GM19397 (cell line): ENCODE results near the gene NEB.
"Not testable (repeated sequence)": the region's sequence is repeated elsewhere in the genome, so short reads cannot be mapped to it uniquely, and the experiment has no call there.

Experiments
- ATAC-seq: cut with Tn5 transposase; IDR thresholded peaks from one replicate; pipeline ENCODE4 v1.9.1; 2021; ENCODE audit warnings: mild to moderate bottlenecking, moderate library complexity; ENCODE audit not compliant: unreplicated experiment

NEB gene

GRCh38 chr2:151616760-151617339, 117.4 kb downstream of the NEB start:
- ATAC-seq: no peak

- no peak for ATAC-seq
Measured at GRCh38 chr2:151614606-151615306, 119.5 kb downstream of the NEB start.

DNA sequence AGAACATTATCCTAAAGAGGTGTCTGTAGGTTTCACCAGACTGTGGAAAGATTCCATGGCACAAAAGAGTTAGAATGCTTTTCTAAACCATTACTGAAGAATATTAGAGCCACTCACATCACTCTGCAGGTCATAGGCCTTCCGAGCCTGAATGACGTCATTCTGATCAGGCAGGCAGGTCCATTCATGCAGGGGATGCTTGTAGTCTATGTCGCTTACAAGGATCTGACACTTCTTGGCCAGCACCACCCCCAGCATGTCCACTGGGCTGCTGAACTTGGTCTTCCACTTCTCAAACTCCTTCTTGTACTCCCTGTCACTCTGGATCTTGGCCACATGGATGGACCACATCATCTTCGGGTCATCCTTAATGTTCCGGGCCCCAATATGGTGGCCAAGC, 120.1 kb downstream of the NEB start:
- no peak for ATAC-seq

GRCh38 chr2:151611351-151611750, 122.9 kb downstream of the NEB start:
- no peak for ATAC-seq

DNA sequence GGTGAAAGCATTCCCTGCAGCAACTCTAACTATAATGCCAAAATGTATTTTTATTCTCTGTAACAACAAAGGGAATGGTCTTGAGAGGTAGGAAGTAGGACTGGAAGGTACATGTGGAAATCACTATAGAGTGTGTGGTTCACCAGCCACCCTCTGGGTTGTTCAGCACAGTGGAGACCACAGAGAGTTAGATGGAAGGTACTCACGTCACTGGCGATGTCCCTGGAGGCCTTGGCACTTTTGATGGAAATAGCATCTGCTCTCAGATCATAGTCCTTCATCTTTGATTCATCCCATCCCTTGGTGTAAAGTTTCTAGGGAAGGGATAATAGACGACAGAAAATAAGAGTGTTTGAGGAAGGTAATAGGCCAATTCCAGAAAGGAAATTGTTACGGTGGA, 124.0 kb downstream of the NEB start:
- no peak for ATAC-seq

DNA sequence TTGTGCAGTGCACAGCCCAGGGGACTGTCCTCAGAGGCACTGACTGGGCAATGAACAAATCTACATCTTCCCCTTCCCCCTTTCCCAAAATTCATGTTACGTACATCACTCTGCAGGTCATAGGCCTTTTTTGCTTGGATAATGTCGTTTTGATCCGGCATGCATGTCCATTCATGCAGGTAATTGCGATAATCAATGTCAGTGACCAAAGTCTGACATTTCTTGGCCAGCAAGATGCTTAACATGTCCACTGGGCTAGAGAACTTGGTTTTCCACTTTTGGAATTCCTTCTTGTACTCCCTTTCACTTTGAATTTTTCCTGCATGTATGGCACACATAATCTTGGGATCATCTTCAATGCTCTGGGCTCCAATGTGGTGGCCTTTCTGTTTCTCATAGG, 124.6 kb downstream of the NEB start:
- no peak for ATAC-seq

GRCh38 chr2:151607459-151608424, 126.5 kb downstream of the NEB start:
- not testable (repeated sequence) for ATAC-seq

DNA sequence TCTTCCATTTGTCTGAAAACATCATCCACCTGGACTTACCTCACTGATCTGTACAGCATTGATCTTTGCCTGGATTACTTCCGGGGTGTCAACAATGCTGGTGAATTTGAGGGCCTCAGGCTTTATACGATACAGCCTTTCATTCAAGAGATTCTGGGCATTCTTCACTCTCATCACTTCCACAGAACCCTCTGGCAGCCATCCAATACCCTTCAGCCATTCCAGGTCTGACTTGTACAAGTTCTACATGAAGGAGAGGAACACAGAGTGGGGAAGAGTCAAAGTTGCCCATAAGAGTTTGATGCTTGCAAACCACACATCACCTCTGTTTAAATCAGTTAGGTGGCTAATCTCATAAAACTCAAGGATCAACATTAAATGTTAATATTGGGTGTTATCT, 130.7 kb downstream of the NEB start:
- not testable (repeated sequence) for ATAC-seq

GRCh38 chr2:151602402-151602801, 131.9 kb downstream of the NEB start:
- not testable (repeated sequence) for ATAC-seq

- not testable (repeated sequence) for ATAC-seq
Measured at GRCh38 chr2:151601803-151602202, 132.5 kb downstream of the NEB start.

GRCh38 chr2:151596903-151597608, 137.2 kb downstream of the NEB start:
- not testable (repeated sequence) for ATAC-seq

DNA sequence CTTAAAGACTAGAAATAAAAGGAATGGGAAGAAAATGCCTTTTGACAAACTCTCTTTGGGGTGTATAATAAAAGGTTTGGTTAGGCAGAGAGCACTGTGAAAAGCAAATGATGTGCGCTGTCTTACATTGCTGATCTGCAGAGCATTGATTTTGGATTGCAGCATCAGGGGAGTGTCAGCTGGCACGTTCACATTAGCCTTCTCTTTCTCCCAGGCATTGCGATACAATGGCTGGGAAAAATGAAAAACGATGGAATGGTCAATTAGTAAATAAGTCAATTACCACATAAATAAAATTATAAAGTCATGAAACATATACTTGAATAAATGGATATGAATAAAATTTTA, 142.4 kb downstream of the NEB start:
- ATAC-seq: not testable (repeated sequence)

DNA sequence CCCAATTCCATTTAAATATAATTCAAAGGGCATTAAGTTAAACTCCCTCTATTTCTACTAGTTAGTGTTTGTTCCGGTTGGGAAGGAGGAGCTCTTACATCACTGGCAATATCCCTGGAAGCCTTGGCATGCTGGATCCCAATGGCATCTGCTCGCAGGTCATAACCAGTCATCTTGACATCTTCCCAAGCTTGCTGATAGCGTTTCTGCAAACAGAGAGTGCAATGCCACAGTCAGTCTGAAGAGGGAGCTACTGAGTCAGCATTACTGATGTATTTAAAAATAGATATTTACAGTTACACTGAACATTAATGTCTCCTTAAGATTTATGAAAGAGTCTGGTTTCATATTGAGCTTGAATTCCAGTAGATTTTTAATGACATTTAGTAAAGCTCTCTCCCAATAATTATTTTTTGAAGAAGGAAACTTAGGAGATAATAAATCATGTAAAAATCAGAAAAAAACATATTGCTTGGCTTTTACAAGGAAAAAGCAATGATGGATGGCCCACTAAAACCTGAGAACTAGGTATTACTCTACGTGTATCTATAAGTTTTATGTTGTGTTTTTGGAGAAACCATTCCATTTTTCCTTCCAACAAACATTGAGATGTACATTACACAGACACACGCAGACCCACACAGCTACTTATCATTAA, 142.9 kb downstream of the NEB start:
- not testable (repeated sequence) for ATAC-seq

GRCh38 chr2:151581300-151581699, 153.0 kb downstream of the NEB start:
- ATAC-seq: not testable (repeated sequence)

DNA sequence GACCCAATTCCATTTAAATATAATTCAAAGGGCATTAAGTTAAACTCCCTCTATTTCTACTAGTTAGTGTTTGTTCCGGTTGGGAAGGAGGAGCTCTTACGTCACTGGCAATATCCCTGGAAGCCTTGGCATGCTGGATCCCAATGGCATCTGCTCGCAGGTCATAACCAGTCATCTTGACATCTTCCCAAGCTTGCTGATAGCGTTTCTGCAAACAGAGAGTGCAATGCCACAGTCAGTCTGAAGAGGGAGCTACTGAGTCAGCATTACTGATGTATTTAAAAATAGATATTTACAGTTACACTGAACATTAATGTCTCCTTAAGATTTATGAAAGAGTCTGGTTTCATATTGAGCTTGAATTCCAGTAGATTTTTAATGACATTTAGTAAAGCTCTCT, 153.6 kb downstream of the NEB start:
- not testable (repeated sequence) for ATAC-seq

DNA sequence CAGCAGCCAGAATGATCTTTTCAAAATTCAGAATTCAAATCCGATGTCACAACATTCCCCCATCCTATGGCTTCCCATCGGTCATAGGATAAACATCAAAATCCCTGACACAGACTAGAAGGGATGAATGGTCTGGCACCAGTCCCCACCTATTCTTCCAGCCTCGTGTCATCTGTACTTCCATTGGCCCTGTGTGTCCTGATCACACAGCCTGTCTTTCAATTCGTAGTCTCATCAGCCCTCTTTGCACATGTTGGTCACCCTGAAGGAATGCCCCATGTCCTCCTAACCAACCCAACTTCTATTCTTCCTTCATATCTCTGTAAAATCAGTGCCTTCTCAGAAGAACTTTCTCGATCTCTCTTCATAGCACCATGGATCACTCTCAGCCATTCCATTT, 157.2 kb downstream of the NEB start:
- no peak for ATAC-seq

GRCh38 chr2:151576080-151576479, 158.2 kb downstream of the NEB start:
- ATAC-seq: no peak

- ATAC-seq: no peak
Measured at GRCh38 chr2:151575338-151575737, 158.9 kb downstream of the NEB start.

DNA sequence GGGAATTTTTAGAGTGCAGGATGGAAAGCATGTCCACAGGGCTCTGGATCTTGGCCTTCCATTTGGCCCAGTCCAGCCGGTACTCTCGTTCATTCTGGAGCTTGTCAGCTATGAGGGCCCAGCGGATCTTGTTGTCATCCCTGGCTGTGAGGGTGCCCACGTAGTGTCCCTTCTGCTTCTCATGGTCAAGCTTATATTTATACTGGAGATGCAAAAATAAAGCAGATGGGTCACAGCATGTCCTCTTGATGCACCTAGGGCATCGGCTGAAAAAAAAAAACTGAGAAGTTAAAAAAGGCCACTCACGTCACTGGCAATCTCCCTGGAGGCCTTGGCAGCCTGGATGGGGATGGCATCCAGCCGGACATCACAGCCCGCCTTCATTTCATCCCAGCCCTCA, 164.1 kb downstream of the NEB start:
- ATAC-seq: no peak

GRCh38 chr2:151569167-151569566, 165.1 kb downstream of the NEB start:
- no peak for ATAC-seq

DNA sequence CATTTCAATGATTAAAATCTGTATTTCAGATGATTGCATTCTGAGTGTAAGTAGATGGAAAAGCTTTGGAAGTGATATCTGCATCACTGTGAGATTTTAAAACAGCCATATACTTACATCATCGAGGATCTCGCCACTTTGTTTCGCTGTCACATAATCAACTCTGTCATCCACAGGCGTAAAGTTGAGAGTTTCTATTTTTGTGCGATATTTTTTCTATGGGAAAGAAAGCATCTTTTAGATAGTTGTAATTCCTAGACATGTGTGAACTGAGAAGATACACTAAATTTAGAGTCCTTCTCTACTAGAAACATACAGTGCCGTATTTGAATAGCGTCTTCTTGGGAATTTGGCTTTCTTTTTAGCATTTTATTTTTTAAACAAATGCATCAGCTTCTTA, 165.8 kb downstream of the NEB start:
- ATAC-seq: no peak
